ENCODE data around the gene FBXL16.

- TF ChIP-seq, protein P1, sequence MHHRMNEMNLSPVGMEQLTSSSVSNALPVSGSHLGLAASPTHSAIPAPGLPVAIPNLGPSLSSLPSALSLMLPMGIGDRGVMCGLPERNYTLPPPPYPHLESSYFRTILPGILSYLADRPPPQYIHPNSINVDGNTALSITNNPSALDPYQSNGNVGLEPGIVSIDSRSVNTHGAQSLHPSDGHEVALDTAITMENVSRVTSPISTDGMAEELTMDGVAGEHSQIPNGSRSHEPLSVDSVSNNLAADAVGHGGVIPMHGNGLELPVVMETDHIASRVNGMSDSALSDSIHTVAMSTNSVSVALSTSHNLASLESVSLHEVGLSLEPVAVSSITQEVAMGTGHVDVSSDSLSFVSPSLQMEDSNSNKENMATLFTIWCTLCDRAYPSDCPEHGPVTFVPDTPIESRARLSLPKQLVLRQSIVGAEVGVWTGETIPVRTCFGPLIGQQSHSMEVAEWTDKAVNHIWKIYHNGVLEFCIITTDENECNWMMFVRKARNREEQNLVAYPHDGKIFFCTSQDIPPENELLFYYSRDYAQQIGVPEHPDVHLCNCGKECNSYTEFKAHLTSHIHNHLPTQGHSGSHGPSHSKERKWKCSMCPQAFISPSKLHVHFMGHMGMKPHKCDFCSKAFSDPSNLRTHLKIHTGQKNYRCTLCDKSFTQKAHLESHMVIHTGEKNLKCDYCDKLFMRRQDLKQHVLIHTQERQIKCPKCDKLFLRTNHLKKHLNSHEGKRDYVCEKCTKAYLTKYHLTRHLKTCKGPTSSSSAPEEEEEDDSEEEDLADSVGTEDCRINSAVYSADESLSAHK (tag by site-specific recombination; IDR thresholded peaks at IDR 0.05): 0 out of 2 replicates have a peak, but pooled peaks have one; percentile 11
- TF ChIP-seq ZNF362 (tag by site-specific recombination; IDR thresholded peaks at IDR 0.05) (no peak), CTCF (tag by site-specific recombination; IDR thresholded peaks at IDR 0.05) (peak; percentile 69), HOXC10 (CRISPR knock-in tag; IDR thresholded peaks at IDR 0.05) (no peak), ZBTB17 (tag by site-specific recombination; IDR thresholded peaks at IDR 0.05) (peak; percentile 38), TRIM28 (IDR thresholded peaks at IDR 0.05; ENCODE audit: borderline replicate concordance, low read length) (no peak), TSHZ1 (tag by site-specific recombination; IDR thresholded peaks at IDR 0.05; ENCODE audit: borderline replicate concordance) (no peak), GLI4 (tag by site-specific recombination; IDR thresholded peaks at IDR 0.05) (0 out of 2 replicates have a peak, but pooled peaks have one; percentile 23)
- TF ChIP-seq, protein P2, sequence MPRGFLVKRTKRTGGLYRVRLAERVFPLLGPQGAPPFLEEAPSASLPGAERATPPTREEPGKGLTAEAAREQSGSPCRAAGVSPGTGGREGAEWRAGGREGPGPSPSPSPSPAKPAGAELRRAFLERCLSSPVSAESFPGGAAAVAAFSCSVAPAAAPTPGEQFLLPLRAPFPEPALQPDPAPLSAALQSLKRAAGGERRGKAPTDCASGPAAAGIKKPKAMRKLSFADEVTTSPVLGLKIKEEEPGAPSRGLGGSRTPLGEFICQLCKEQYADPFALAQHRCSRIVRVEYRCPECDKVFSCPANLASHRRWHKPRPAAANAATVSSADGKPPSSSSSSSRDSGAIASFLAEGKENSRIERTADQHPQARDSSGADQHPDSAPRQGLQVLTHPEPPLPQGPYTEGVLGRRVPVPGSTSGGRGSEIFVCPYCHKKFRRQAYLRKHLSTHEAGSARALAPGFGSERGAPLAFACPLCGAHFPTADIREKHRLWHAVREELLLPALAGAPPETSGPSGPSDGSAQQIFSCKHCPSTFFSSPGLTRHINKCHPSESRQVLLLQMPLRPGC (tag by site-specific recombination; IDR thresholded peaks at IDR 0.05): no peak
Observed at GRCh38 chr16:682493-683395, 22.9 kb downstream of the FBXL16 start.

Measured in HEK293 (cell line).